Naive thymus-derived CD8-positive, alpha-beta T cell (primary cell): Measurements from ENCODE around the gene CDK11B. TPM values are rescaled to one million over a fixed set of nuclear protein-coding genes. Genes with fewer than 3 reads are reported as not detected.
"Not testable (repeated sequence)": the region's sequence is repeated elsewhere in the genome, so short reads cannot be mapped to it uniquely, and the experiment has no call there.

Experiments
- ATAC-seq, 2 donors: fragments of 150-1000 bp; cut with Tn5 transposase in 1 of 2; sonication (Bioruptor Pico), chemical (Tn5 transposase) in 1 of 2; 1 replicate in 1 of 2; 2 replicates in 1 of 2; pipeline ENCODE4 v1.10.0; 2021; ENCODE audit warnings: mild to moderate bottlenecking in 2 of 2, moderate library complexity in 2 of 2
- POLR2A ChIA-PET: fragments of 350-600 bp; sonication (Branson Sonifier 250); formaldehyde crosslinking; loops from one replicate; lab custom pipeline; 2021; ENCODE audit warnings: antibody characterized with exemption; lab: Charles Lee
- DNase-seq, 10 donors: peaks; one replicate each; pipeline versions ENCODE4 v3.0.0 to v3.0.0-alpha.2; 2020 to 2022
- H3K27ac Mint-ChIP-seq, 10 donors: one replicate each; pipeline ENCODE4 v1.8.0; 2020 to 2022; ENCODE audit warnings: mild to moderate bottlenecking in 10 of 10, mixed read lengths in 10 of 10, moderate library complexity in 4 of 10, inconsistent platforms in 1 of 10
- H3K27me3 Mint-ChIP-seq, 5 donors: one replicate each; pipeline ENCODE4 v1.8.0; 2021 to 2022; ENCODE audit warnings: mixed read lengths in 5 of 5
- H3K36me3 Mint-ChIP-seq, 3 donors: one replicate each; pipeline ENCODE4 v1.8.0; 2020 to 2022; ENCODE audit warnings: mixed read lengths in 3 of 3, mild to moderate bottlenecking in 2 of 3, inconsistent platforms in 1 of 3
- H3K4me1 Mint-ChIP-seq, 4 donors: one replicate each; pipeline ENCODE4 v1.8.0; 2021 to 2022; ENCODE audit warnings: mixed read lengths in 4 of 4
- H3K4me3 Mint-ChIP-seq, 10 donors: one replicate each; pipeline ENCODE4 v1.8.0; 2020 to 2022; ENCODE audit warnings: mild to moderate bottlenecking in 10 of 10, mixed read lengths in 10 of 10, moderate library complexity in 6 of 10, inconsistent platforms in 1 of 10
- H3K9me3 Mint-ChIP-seq, 9 donors: one replicate each; pipeline ENCODE4 v1.8.0; 2020 to 2022; ENCODE audit warnings: mixed read lengths in 9 of 9, mild to moderate bottlenecking in 3 of 9, inconsistent platforms in 1 of 9, moderate library complexity in 1 of 9
- polyA plus RNA-seq, 3 donors: library from polyadenylated mRNA; unstranded; fragments of 300-500 nt; fragmentation: Illumina TruSeq; gene quantifications; one replicate each; pipeline ENCODE4 v1.2.3, GENCODE V29; 2021
- total RNA-seq, 8 experiments: library from RNA in 2 of 8; stranded (reverse) in 2 of 8; gene quantifications; one replicate each; pipeline ENCODE4 v1.2.3 and lab custom pipeline; 2021 to 2026

CDK11B gene
- total and polyA plus RNA-seq, 5 experiments from 2014 or later, result 11.8 to 44.3 (median 19.7) TPM

GRCh38 chr1:1638528-1638927, 20.3 kb downstream of the CDK11B start:
- H3K27me3 Mint-ChIP-seq, POLR2A ChIA-PET, H3K4me1 Mint-ChIP-seq, ATAC-seq, H3K27ac Mint-ChIP-seq, H3K9me3 Mint-ChIP-seq, H3K4me3 Mint-ChIP-seq, DNase-seq: not testable (repeated sequence)
- peaks cover 0 to 20% (median 0%) of the 10 kb centered on the region in 3 donors for H3K36me3 Mint-ChIP-seq

GRCh38 chr1:1637479-1637875, 21.3 kb downstream of the CDK11B start:
- ATAC-seq, H3K4me1 Mint-ChIP-seq, H3K9me3 Mint-ChIP-seq, H3K27me3 Mint-ChIP-seq, H3K4me3 Mint-ChIP-seq, POLR2A ChIA-PET, DNase-seq: not testable (repeated sequence)
- Mint-ChIP-seq H3K27ac (peak overlapping the region in 1 of 10 donors; percentile 5), H3K36me3 (peaks cover 0 to 17% (median 0%) of the 10 kb centered on the region in 3 donors)

- H3K4me3 Mint-ChIP-seq, POLR2A ChIA-PET, ATAC-seq, H3K9me3 Mint-ChIP-seq, H3K4me1 Mint-ChIP-seq, H3K27me3 Mint-ChIP-seq: not testable (repeated sequence)
- peak overlapping the region in 1 of 10 donors; percentile 5 for H3K27ac Mint-ChIP-seq
- peak in 1 of 10 donors; percentile 61 for DNase-seq
- H3K36me3 Mint-ChIP-seq, result peaks cover 0 to 17% (median 0%) of the 10 kb centered on the region in 3 donors
Observed at GRCh38 chr1:1636621-1637478, 22.0 kb downstream of the CDK11B start.

GRCh38 chr1:1634613-1635012, 24.2 kb downstream of the CDK11B start:
- H3K9me3 Mint-ChIP-seq, ATAC-seq, H3K27ac Mint-ChIP-seq, POLR2A ChIA-PET, H3K4me3 Mint-ChIP-seq, H3K27me3 Mint-ChIP-seq, H3K4me1 Mint-ChIP-seq: not testable (repeated sequence)
- peaks cover 0 to 12% (median 0%) of the 10 kb centered on the region in 3 donors for H3K36me3 Mint-ChIP-seq
- peak in 1 of 10 donors; percentile 56 for DNase-seq

GRCh38 chr1:1633409-1633808, 25.4 kb downstream of the CDK11B start:
- H3K27me3 Mint-ChIP-seq, POLR2A ChIA-PET, H3K4me3 Mint-ChIP-seq, ATAC-seq, H3K4me1 Mint-ChIP-seq, DNase-seq, H3K27ac Mint-ChIP-seq, H3K36me3 Mint-ChIP-seq, H3K9me3 Mint-ChIP-seq: not testable (repeated sequence)

- H3K27ac Mint-ChIP-seq, result peak within 1 kb of the TSS in 8 of 10 donors; percentile 9 to 90 (median 78)
- peak in 1 of 10 donors; percentile 32 for DNase-seq
Observed at GRCh38 chr1:1631782-1632420, 26.9 kb downstream of the CDK11B start, which contains the start of gene MMP23B. Gene MMP23B (plus strand): TSS chr1:1632173. CDS start chr1:1632219, 46 bp downstream.

GRCh38 chr1:1630965-1631781, 27.6 kb downstream of the CDK11B start:
- Mint-ChIP-seq H3K27ac (peak overlapping the region in 8 of 10 donors; percentile 9 to 94 (median 78)), H3K4me1 (peaks cover 2 to 9% (median 6%) of the 10 kb centered on the region in 4 donors), H3K9me3 (peaks cover 0 to 1% (median 0%) of the 10 kb centered on the region in 9 donors), H3K27me3 (peaks cover 0 to 4% (median 0%) of the 10 kb centered on the region in 5 donors), H3K4me3 (peak overlapping the region; percentile 45 to 86 (median 76)), H3K36me3 (peaks cover 0 to under 1% (median 0%) of the 10 kb centered on the region in 3 donors)
- ATAC-seq, result no peak
- POLR2A ChIA-PET, result interaction anchor here (0.5 to 8.4 kb wide), 10 partner anchors 14 to 278 kb away, joined by 3 to 246 read pairs (median 5); partner anchors contain the start of genes CDK11A and MIB2
- peak in 6 of 10 donors; percentile 15 to 68 (median 36) for DNase-seq

More at GRCh38 chr1:1631782-1632420, 26.9 kb downstream of the CDK11B start, which contains the start of gene MMP23B:
- no peak for ATAC-seq
- peaks cover 0 to 1% (median 0%) of the 10 kb centered on the region in 9 donors for H3K9me3 Mint-ChIP-seq
- H3K4me1 Mint-ChIP-seq, result peaks cover 2 to 9% (median 6%) of the 10 kb centered on the region in 4 donors
- peak within 1 kb of the TSS; percentile 45 to 86 (median 76) for H3K4me3 Mint-ChIP-seq
- peaks cover 0 to 4% (median 0%) of the 10 kb centered on the region in 5 donors for H3K27me3 Mint-ChIP-seq
- POLR2A ChIA-PET, result interaction anchor here (0.6 to 8.4 kb wide), 3 partner anchors 15 to 91 kb away, joined by 3 to 246 read pairs (median 10); partner anchors contain the start of gene MIB2
- peaks cover 0 to 6% (median 0%) of the 10 kb centered on the region in 3 donors for H3K36me3 Mint-ChIP-seq

- H3K27ac Mint-ChIP-seq, result peak overlapping the region; percentile 83 to 99 (median 95)
- peaks cover 0 to 1% (median 0%) of the 10 kb centered on the region in 9 donors for H3K9me3 Mint-ChIP-seq
- peak overlapping the region; percentile 85 to 94 (median 91) for H3K4me3 Mint-ChIP-seq
- DNase-seq (peak; percentile 90 to 97 (median 94)), ATAC-seq (peak; percentile 73 to 78)
- H3K4me1 Mint-ChIP-seq, result peaks cover 4 to 12% (median 7%) of the 10 kb centered on the region in 4 donors
- no peaks in the 10 kb centered on the region for H3K36me3 Mint-ChIP-seq
- POLR2A ChIA-PET, result interaction anchor here (0.5 to 8.4 kb wide), 16 partner anchors 14 to 595 kb away, joined by 3 to 246 read pairs (median 5); partner anchors contain the start of genes CCNL2, CDK11A, MIB2 and MRPL20
- H3K27me3 Mint-ChIP-seq, result peaks cover 0 to 4% (median 0%) of the 10 kb centered on the region in 5 donors
Observed at GRCh38 chr1:1630191-1630964, 28.4 kb downstream of the CDK11B start.

- peak overlapping the region; percentile 62 to 89 (median 80) for H3K4me3 Mint-ChIP-seq
- ATAC-seq (peak; percentile 44 to 54), DNase-seq (peak in 9 of 10 donors; percentile 65 to 90 (median 81))
- H3K36me3 Mint-ChIP-seq, result no peaks in the 10 kb centered on the region
- peaks cover 0 to 1% (median 0%) of the 10 kb centered on the region in 9 donors for H3K9me3 Mint-ChIP-seq
- POLR2A ChIA-PET, result interaction anchor here (0.6 to 8.4 kb wide), 19 partner anchors 13 to 596 kb away, joined by 3 to 246 read pairs (median 4); partner anchors contain the start of genes CCNL2, CDK11A, MIB2 and MRPL20
- H3K4me1 Mint-ChIP-seq, result peaks cover 5 to 14% (median 8%) of the 10 kb centered on the region in 4 donors
- peak overlapping the region; percentile 48 to 97 (median 94) for H3K27ac Mint-ChIP-seq
- peaks cover 0 to 4% (median 0%) of the 10 kb centered on the region in 5 donors for H3K27me3 Mint-ChIP-seq
Observed at GRCh38 chr1:1629430-1630190, 29.2 kb downstream of the CDK11B start.

GRCh38 chr1:1628754-1629429, 29.9 kb downstream of the CDK11B start:
- POLR2A ChIA-PET, result interaction anchor here (0.6 to 8.4 kb wide), 14 partner anchors 12 to 221 kb away, joined by 3 to 246 read pairs (median 4); partner anchors contain the start of genes MIB2 and MRPL20
- ATAC-seq (peak; percentile 3 to 16), DNase-seq (peak in 8 of 10 donors; percentile 29 to 70 (median 48))
- Mint-ChIP-seq H3K9me3 (peaks cover 0 to 1% (median 0%) of the 10 kb centered on the region in 9 donors), H3K36me3 (no peaks in the 10 kb centered on the region), H3K27me3 (peaks cover 0 to 4% (median 0%) of the 10 kb centered on the region in 5 donors), H3K4me1 (peaks cover 5 to 14% (median 8%) of the 10 kb centered on the region in 4 donors), H3K27ac (peak overlapping the region in 5 of 10 donors; percentile 17 to 88 (median 80)), H3K4me3 (peak overlapping the region in 7 of 10 donors; percentile 23 to 85 (median 54))
